ENCODE measurements around the gene NOX3. TPM values are rescaled to one million over a fixed set of nuclear protein-coding genes. Genes with fewer than 3 reads are reported as not detected.

The NOX3 gene
- total RNA-seq, 2 experiments from 2014 or later, result not detected

DNA sequence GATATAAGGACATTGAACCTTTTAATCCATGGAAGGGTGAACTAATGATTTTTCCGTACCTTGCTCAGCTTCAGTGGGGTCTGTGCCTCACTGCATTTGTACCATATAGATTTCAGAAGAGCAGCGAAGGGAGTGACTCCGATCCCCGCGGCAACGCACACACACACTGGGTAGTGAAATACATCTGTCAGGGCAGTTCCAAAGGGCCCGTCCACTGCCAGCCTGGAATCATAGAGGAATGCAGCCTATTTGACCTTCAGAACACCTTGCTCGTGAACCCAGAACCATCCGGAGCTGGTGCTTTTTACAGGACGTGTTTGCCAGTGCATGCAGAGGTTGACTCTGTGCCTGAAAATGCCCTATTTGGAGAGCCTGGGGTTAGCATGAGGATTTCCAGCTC is 33.0 kb downstream of the NOX3 start:
- intact Hi-C loops (cut with micrococcal nuclease), result loop anchor here (5.0 kb wide), 1 partner anchor 90 kb away; no protein-coding TSS in a partner anchor
- ATAC-seq (no peak), DNase-seq (no peak)
- Mint-ChIP-seq H3K4me3 (no peak overlapping the region), H3K4me1 (ENCODE audit: low read depth) (peaks cover 36% of the 10 kb centered on the region), H3K36me3 (ENCODE audit: low read depth) (peaks cover 10% of the 10 kb centered on the region), H3K9me3 (peaks cover 4% of the 10 kb centered on the region), H3K27ac (no peak overlapping the region), H3K27me3 (no peaks in the 10 kb centered on the region)
- TF ChIP-seq, protein P1, sequence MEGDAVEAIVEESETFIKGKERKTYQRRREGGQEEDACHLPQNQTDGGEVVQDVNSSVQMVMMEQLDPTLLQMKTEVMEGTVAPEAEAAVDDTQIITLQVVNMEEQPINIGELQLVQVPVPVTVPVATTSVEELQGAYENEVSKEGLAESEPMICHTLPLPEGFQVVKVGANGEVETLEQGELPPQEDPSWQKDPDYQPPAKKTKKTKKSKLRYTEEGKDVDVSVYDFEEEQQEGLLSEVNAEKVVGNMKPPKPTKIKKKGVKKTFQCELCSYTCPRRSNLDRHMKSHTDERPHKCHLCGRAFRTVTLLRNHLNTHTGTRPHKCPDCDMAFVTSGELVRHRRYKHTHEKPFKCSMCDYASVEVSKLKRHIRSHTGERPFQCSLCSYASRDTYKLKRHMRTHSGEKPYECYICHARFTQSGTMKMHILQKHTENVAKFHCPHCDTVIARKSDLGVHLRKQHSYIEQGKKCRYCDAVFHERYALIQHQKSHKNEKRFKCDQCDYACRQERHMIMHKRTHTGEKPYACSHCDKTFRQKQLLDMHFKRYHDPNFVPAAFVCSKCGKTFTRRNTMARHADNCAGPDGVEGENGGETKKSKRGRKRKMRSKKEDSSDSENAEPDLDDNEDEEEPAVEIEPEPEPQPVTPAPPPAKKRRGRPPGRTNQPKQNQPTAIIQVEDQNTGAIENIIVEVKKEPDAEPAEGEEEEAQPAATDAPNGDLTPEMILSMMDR (IDR thresholded peaks at IDR 0.05), result no peak
- POLR2A ChIA-PET, result no interaction called here
- CTCF ChIA-PET, result no interaction called here

DNA sequence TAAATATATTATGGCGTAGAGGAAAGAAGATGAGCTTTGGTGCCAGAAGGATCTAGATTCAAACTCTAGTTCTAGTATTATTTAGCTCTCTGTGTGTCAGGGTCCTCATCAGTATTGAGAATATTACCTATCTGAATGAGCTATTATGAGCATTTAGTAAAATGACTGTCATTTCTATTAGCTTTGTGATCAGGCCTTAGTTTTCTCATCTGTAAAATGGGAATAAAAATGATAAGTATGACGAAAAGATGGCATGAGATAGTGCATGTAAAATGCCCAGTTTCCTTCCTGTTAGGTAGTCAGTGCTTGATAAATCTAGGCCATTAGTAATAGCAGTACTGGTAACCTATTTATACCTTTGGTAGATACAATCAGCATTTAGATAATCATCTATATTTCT is 35.1 kb downstream of the NOX3 start:
- CTCF ChIA-PET, result interaction anchor here (1.2 to 1.3 kb wide), 2 partner anchors 13 to 109 kb away, joined by 3 read pairs; no protein-coding TSS in a partner anchor
- POLR2A ChIA-PET, result interaction anchor here (0.9 kb wide), 1 partner anchor 24 kb away, joined by 3 read pairs; no protein-coding TSS in a partner anchor
- ATAC-seq (no peak), DNase-seq (no peak)
- Mint-ChIP-seq H3K4me1 (ENCODE audit: low read depth) (peaks cover 50% of the 10 kb centered on the region), H3K36me3 (ENCODE audit: low read depth) (peaks cover 10% of the 10 kb centered on the region), H3K9me3 (peaks cover 4% of the 10 kb centered on the region), H3K4me3 (no peak overlapping the region), H3K27ac (peak overlapping the region; percentile 90), H3K27me3 (no peaks in the 10 kb centered on the region)
- TF ChIP-seq, protein P1 (IDR thresholded peaks at IDR 0.05), result no peak
- intact Hi-C loops (cut with micrococcal nuclease), result loop anchor here (5.0 kb wide), 1 partner anchor 88 kb away; no protein-coding TSS in a partner anchor

DNA sequence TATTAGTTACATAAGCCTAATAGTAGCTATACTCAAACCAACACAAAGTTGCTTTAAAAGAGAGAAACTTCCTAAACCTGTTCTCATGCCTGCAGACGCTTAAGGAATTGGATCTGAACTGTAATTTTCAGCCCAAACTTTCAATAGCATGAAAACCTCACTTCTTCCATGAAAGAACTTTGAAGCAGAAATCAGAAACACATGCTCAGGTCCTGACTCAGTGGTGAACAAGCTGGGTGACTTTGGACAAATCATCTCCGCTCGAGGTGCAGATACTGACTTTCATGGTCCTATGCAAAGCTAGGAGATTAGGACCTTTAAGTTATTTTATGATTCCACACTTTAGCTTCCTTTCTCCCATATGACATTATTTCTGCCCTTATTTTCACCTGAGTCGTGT is 36.5 kb downstream of the NOX3 start:
- peaks cover 4% of the 10 kb centered on the region for H3K9me3 Mint-ChIP-seq
- TF ChIP-seq, protein P1 (IDR thresholded peaks at IDR 0.05), result no peak
- ATAC-seq (no peak), DNase-seq (no peak)
- ChIA-PET CTCF (no interaction called here), POLR2A (interaction anchor here (1.1 to 1.5 kb wide), 3 partner anchors 9 to 103 kb away, joined by 3 to 4 read pairs (median 3); no protein-coding TSS in a partner anchor)
- H3K4me3 Mint-ChIP-seq, result no peak overlapping the region
- intact Hi-C loops (cut with micrococcal nuclease), result loop anchor here (5.0 kb wide), 1 partner anchor 93 kb away; no protein-coding TSS in a partner anchor
- H3K4me1 Mint-ChIP-seq (ENCODE audit: low read depth), result peaks cover 50% of the 10 kb centered on the region
- no peaks in the 10 kb centered on the region for H3K27me3 Mint-ChIP-seq
- H3K36me3 Mint-ChIP-seq (ENCODE audit: low read depth), result peaks cover 10% of the 10 kb centered on the region
- peak overlapping the region; percentile 99 for H3K27ac Mint-ChIP-seq

DNA sequence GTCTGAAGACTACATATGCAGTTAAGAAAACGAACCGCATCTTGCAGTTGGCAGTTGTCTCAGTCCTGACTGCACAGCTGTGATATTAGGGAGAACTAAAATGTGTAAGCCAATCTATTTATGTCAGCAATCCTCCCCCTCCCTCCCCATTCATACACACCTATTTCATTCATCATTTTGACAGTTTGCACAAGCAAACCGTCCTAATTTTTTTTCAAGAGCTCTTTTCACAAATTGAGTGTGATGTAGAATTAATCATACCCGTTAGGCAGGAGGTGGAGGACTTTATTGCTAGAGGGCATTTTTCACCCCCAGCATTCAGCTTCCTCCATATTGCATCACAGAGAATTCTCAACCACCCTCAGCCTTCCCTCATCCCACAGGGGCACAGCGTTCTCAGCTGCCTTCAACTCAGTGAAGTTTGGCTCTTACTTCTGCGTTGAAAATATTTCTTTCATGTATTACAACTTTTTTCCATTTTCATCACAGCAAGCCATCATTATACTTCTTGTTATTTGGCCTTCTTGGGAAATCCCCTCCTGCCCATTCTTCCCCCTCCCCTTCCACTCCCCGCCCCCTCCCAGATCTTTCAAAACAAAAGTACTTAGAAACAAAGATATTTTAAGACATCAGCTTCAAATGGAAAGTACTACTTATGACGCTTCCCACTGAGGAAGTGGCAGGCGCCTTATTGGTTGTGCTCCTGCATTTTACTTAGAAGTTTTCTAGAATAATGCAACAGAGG is 37.5 kb downstream of the NOX3 start:
- ATAC-seq (peak; percentile 79), DNase-seq (peak; percentile 86)
- Mint-ChIP-seq H3K4me3 (peak overlapping the region; percentile 68), H3K4me1 (ENCODE audit: low read depth) (peaks cover 46% of the 10 kb centered on the region), H3K9me3 (peaks cover 4% of the 10 kb centered on the region), H3K27ac (peak overlapping the region; percentile 99), H3K36me3 (ENCODE audit: low read depth) (peaks cover 10% of the 10 kb centered on the region), H3K27me3 (no peaks in the 10 kb centered on the region)
- ChIA-PET POLR2A (interaction anchor here (0.9 to 1.5 kb wide), 6 partner anchors 9 to 102 kb away, joined by 3 to 4 read pairs (median 3); no protein-coding TSS in a partner anchor), CTCF (interaction anchor here (1.0 to 1.1 kb wide), 2 partner anchors 91 to 103 kb away, joined by 3 read pairs; no protein-coding TSS in a partner anchor)
- TF ChIP-seq, protein P1 (IDR thresholded peaks at IDR 0.05), result no peak
- intact Hi-C loops (cut with micrococcal nuclease), result loop anchor here (5.0 kb wide), 1 partner anchor 94 kb away; no protein-coding TSS in a partner anchor

DNA sequence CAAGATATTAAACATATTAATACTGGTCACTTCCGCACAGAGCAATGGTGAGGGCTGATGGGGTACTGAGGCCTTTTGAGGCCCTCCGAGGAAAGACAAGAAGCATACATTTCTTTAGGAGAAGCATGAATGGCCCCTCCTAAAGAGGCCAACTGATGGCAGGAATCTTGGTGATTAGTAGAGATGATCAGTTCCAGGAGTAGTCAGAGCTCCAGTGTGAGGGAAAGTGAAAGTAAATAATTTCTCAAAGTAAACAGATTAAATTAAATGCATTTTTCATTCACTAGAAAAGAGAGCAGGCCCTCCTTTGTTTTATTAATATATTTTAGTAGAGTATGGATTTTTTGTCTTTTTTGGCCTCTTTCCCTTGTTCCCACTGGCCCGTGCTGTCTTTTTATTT is 38.2 kb downstream of the NOX3 start:
- Mint-ChIP-seq H3K9me3 (peaks cover 4% of the 10 kb centered on the region), H3K27ac (peak overlapping the region; percentile 99), H3K27me3 (no peaks in the 10 kb centered on the region), H3K4me1 (ENCODE audit: low read depth) (peaks cover 46% of the 10 kb centered on the region), H3K36me3 (ENCODE audit: low read depth) (peaks cover 10% of the 10 kb centered on the region), H3K4me3 (peak overlapping the region; percentile 68)
- intact Hi-C loops (cut with micrococcal nuclease), result loop anchor here (5.0 kb wide), 1 partner anchor 95 kb away; no protein-coding TSS in a partner anchor
- DNase-seq, result no peak
- ChIA-PET POLR2A (interaction anchor here (0.9 to 1.1 kb wide), 2 partner anchors 9 to 12 kb away, joined by 3 read pairs; no protein-coding TSS in a partner anchor), CTCF (interaction anchor here (1.0 to 1.1 kb wide), 2 partner anchors 90 to 102 kb away, joined by 3 read pairs; no protein-coding TSS in a partner anchor)
- TF ChIP-seq, protein P1 (IDR thresholded peaks at IDR 0.05), result no peak
- no peak for ATAC-seq

Data from activated CD8-positive, alpha-beta T cell treated with anti-CD3 and anti-CD28 coated beads for 36 hours (primary cell).